Tibial nerve (tissue), 3 donors: ENCODE results near the gene MUCL3.

Experiments
- CTCF ChIP-seq, 5 experiments: fragments of 200-600 bp in 3 of 5; fragments of 450-650 bp in 2 of 5; sonication (generic) in 3 of 5; IDR thresholded peaks; one replicate each; pipeline ENCODE4 v1.5.1; 2016 to 2019; ENCODE audit warnings: antibody characterized with exemption in 5 of 5, mild to moderate bottlenecking in 3 of 5, moderate library complexity in 2 of 5
- POLR2A ChIP-seq, 2 donors: fragments of 450-650 bp; IDR thresholded peaks; one replicate each; pipeline ENCODE4 v1.6.1; 2017; ENCODE audit warnings: antibody characterized with exemption in 2 of 2, mild to moderate bottlenecking in 2 of 2, moderate library complexity in 2 of 2

- TF ChIP-seq POLR2A (IDR thresholded peaks at IDR 0.05), result no peak
- no peak for TF ChIP-seq CTCF (IDR thresholded peaks at IDR 0.05)
Measured at GRCh38 chr6:30917487-30917886, 23.3 kb upstream of the MUCL3 start.
